Left renal cortex interstitium (tissue), 4 donors: ENCODE measurements around the gene SOWAHA. TPM values are rescaled to one million over a fixed set of nuclear protein-coding genes. Genes with fewer than 3 reads are reported as not detected.

Source experiments
- DNase-seq, 4 donors: peaks; one replicate each; pipeline ENCODE4 v3.0.0-alpha.2; 2013; ENCODE audit warnings: low read depth in 4 of 4, low spot score in 2 of 4, missing footprints in 1 of 4
- polyA plus RNA-seq, 4 donors: library from polyadenylated mRNA; unstranded; fragments of 120-200 nt; gene quantifications; one replicate each; pipeline ENCODE4 v1.2.1, GENCODE V29; 2013; ENCODE audit not compliant: insufficient read length in 4 of 4

Gene SOWAHA
- polyA plus RNA-seq, 4 donors: 4.5 to 5.1 (median 4.6) TPM

DNA sequence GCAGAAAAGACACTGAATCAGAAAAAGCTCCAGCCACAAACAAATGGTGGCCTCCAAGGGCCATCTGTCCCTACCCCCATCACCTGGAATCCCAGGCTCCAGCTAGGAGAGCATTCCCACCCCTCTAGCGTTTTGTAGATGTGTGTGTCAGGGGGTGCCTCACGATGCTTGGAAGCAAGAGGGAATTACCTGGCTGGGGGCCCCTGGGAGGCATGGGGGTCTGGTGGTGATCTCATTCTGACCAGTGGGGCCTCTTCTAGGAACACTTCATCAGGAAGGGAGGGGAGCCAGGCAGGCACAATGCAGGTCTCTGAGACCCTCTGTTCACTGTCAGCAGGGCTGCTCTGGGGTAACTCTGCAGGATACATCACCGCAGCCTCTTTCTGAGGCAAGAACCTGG is 11.3 kb downstream of the SOWAHA start:
- DNase-seq: no peak

DNA sequence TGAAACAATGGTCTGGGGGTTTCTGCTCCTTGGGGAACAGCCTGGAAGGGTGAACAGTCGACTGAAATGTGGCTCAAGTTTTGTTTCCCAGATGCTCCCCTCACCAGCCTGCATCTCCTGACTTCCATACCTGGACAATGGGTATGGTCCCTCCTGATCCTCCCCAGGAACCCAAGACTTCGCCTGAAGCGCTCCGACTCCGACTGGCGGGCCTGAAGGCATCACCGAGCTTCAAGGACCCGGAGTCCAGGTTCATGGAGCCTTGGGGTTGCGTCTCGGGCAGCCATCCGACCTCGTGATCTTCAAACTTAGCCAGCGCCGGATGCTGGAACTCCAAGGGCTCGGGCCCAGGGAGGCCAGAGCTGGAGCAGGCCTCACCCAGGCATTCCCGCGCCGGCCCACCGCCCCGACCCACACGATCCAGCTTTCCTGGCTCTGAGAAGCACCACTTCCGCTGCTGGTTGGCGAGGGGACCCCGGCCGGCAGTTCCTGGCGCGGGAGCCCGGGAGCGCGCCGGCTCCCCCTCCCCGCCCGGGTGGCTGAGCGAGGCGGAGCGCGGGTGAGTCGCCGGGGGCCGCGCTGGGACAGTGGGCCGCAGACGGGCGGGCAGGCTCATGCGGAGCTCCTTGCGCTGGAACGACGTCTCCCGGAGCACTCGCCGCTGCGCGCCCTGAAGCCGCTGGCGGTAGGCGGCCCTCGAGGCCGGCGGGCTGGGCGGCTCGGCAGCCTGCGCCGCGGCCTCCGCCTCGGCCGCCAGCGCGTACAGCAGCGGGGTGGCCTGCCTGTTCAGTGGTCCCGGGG is 12.1 kb downstream of the SOWAHA start:
- DNase-seq: no peak

DNA sequence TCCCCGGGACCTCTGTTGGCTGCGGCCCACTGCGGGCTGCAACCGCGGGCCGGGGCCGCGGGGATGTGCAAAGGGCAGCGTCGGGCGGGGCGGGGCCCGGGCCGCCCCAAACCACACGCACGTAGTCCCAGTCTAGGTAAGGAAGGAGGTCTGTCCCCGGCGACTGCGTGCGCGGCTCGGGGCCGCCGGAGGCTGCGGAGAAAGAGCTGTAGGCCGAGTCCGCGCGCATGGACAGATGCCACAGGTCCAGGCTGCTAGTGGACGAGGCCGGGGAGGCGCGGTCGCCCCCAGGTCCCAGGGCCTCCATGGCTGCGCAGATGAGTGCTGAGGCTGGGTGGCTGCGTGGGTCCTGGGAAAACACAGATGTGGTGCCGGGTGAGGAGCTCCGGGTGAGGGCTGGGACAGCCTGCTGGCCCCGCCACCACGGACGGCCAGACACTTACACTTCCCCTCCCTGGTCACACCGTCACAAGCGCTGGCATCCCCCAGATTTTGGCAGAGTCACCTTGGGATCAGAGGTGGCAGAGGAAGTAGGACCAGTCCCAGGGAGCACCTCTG is 12.8 kb downstream of the SOWAHA start:
- no peak for DNase-seq

DNA sequence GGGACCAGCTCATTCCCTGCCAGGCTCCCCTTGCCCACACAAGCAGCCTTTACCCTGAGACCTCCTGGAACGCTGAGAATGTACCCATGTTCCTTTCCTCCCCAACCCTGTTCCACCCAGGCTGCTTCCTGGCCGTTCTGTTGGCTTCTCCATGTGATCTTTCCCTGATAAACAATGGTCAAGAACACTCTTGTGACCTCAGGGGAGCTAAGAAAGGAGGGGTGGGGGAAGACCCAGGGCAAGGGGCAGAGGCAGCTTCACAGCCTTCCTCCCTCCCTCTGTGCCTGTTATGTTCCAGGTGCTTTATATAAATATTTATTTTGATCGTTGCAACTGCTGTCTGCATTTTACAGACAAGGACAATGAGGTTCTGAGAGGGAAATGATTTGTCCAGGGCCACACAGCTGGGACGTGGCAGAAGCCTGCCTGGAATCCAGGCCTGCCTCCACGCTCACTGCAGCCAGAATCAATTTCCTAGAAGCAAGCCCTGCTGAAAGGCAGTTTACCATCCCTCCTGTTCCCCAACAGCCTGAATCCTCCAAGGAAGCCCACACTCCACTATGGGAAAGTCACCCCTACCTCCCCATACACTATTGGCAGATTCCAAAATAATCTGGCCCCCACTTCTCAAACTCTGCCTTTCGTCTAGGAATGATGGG is 13.5 kb downstream of the SOWAHA start:
- DNase-seq: no peak

DNA sequence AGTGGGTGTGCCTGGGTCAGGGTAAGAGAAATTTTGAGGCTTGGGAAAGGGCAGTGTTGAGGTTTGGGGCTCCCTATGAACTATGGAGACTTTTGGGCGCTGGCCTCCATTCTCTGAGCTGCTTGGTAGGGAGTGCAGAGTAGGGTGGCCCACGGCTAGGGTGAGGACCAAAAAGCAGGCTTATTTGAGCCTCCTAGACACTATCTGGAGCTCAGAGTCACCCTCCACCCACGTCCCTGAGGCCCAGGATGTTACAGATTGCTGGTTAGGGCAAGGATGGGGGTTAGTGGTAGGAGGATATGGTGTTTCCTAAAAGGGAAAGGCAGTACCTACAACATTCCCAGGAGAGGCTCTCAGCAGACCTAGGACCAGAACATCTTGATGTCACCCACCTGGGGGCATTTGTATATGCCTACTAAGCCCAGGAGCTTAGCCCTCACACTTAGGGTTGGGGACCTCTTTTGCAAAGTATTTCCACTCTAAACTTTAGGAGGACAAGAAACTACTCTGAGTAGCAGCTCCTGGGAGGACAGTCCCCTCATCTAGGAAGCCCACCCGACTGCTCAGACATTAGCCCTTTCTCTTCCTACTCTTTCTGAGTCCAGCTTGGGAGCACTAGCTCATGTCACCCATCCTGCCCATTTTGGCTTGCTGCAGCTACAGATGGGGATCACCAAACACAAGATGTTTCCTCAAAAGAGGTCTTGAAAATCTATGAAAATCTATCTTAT is 15.0 kb downstream of the SOWAHA start:
- no peak for DNase-seq

DNA sequence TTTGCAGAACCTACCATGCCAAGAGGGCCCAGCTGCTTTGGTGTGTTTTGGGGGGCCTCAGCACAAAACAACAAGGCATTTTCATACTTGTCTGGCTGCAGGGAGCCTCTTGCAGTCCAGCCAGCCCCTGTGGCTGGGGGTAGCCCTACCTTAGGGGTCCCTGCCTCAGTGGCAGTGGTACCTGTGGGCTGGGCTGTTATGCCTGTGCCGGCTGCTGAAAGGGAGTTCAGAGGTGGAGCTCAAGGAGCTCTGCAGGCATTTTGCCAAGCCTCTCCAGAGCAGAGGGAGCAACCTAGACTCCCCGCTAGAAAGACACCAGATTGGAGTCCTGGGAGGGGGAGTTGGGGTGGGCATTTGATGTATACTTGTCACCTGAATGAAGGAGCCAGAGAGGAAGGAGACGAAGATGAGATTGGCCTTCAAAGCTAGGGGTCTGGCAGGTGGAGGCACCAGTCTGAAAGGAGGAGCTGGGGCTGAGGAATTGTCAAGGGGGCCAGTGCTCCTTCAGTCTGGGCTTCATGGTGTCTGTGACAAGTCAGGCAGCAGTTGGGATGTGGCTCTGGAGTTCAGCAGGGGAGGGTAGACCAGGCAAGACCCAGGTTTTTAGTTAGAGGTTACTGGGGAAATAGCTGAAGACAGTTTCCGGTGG is 15.9 kb downstream of the SOWAHA start:
- DNase-seq: no peak

DNA sequence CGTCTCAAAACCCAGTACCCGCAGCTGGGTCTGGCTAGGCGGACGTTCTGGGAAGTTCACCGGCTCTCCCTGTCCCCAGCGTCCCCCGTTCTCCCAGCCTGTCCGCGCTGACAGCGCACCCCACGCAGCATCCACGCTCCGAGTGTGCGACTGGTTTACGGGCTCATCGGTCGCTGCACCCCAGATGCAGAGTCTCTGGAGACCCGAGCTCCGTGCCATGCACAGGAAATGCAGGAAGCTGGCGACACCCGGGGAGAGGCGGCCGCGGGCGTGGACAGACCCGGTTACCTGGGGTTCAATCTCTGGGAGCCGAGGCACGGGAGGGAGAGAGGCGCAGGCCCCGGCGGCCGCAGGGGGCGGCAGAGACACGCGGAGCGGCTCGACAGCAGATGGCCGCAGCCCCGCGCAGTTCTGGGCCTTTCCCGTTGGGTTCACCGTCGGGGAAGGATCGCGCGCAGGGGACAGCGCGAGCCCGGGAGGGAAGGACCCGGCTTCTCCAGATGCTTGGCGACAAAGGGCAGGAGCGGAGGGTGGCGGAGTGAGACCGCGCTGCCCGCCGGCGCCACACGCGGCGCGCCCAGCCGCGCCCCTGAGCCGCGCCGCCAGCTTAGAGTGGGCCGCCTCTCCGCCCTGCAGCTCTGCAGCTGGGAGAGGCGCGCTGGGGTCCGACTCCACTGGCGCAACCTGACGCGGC is 16.8 kb downstream of the SOWAHA start:
- DNase-seq: no peak

DNA sequence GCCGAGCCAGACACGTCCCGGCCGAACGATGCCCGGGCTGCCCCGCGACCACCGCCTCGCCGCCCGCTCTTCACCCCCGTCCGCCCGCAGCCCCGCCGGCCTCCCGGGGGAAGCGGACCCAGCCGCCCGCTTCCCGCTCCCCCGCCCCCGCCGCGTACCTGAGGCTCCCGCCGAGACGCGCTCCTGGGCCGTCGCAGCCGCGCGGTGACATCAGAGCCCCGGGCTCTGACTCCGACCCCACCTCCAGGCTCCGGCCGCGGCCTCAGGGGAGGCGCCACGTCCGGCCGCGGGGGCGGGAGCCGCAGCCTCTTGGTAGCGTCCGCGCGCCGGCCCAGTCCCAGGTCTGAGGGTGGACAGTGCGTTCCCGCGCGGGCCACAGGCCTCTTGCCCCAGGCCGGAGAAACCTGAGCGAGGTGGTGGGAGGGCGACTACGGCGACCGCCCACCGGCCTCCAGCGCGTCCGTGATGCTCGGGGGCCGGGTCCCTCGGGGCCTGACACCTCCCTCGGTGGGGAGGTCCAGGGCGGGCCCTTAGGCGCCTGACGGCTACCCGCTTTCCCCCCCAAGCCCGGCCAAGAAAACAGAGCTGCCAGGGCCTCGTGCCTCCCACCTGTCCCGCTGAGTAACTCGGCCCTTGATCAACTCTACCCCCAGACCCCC is 17.5 kb downstream of the SOWAHA start, which contains the start of gene SHROOM1:
Gene SHROOM1 (minus strand): TSS at position 212 of the 659 bp plus-strand sequence. CDS start 4,507 bp downstream, outside the sequence.
- no peak for DNase-seq

DNA sequence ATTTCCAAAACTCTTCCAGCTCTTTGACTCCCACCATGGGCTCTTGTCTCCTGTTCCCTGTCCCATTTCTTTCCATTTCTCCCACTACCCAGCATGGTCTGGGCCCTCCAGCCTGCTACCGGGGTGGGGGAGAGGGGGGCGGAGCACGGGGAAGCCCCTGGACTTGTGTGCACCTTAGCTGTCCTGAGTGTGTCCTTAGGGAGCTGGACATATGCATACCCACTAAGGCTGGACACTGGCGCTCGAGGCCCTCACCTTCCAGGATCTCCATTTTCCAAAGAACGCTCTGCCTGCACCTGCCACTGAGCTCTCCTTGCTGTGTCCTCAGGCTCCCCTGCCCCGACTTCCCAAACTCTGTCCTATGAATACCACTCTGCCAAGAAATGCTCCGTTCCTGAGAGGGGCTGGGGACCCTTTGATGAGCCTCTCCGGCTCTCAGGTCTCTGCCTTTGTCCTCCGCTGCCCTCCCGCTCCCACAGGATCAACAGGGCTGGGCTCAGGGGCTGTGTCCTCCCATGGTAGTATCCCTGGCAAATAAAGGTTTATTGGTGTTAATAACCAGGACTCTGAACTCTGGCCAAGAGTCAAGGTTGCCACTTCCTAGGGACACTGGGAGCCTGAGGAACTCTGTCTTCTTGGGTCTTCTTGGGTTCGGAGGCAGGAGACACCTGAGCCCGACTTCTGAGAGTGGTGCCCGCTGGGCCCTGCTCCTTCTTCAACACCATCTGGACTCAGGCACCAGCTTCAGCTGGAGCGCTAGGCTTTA is 18.2 kb downstream of the SOWAHA start:
- DNase-seq: no peak

DNA sequence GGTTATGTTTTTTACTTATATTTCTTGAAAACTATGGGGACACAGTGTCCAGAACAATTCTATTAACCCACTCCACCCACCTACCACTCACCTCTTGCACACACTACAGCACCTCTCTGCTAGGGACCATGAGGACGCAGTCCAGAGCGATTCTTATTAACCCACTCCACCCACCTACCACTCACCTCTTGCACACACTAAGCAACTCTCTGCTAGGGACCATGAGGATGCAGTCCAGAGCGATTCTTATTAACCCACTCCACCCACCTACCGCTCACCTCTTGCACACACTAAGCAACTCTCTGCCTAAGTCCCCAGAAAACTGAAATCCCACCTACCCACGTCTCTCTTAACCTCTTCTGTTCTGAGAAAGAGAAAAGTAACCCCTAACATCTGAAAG is 19.5 kb downstream of the SOWAHA start:
- no peak for DNase-seq

DNA sequence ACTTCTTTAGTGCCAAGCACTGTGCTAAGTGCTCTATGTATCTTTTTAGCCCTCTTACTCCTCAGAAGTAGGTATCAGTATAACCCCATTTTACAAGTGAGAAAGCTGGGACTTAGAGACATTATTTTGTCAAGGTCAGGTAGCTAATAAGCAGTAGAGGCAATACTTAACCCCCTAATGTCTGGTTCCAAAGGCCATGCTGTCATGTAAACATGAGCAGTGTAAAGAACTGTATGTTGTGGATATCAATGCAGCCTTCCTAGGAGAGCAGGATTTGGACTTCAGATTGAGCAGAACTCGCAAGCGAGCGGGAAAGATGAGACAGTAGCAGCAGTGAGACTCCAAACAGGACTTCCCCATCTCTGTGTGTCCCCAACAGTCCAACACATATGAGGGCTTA is 21.0 kb downstream of the SOWAHA start:
- no peak for DNase-seq

DNA sequence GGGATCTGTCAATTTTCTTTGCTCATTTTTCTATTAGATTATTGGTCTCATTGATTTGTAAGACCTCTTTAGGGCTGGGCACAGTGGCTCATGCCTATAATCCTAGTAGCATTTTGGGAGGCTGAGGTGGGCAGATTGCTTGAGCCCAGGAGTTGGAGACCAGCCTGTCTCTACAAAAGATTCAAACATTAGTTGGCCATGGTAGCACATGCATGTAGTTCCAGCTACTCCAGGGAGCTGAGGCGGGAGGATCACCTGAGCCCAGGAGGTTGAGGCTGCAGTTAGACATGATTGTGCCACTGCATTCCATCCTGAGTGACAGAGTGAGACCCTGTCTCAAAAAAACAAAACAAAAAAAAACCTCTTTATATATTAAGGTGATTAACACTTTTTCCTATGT is 23.8 kb downstream of the SOWAHA start:
- DNase-seq: no peak

DNA sequence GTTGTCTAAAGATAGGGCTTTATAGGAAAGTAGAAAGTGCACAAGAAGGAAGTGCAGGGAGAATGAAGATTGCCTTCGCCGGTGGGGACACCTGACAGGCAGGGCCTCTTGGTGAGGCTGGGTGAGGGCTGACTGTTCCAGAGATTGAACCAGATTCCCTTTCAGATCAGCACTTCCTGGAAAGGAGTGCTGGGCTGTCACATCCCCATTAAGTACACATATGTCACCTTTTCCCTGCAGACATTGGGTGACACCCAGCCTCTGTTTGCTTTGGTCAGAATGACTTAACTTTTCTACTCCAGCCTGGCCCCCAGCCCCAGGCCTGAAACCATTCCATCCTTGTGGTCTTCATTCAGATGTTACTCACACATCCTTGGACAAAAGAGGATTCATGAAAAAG is 24.8 kb downstream of the SOWAHA start:
- no peak for DNase-seq

DNA sequence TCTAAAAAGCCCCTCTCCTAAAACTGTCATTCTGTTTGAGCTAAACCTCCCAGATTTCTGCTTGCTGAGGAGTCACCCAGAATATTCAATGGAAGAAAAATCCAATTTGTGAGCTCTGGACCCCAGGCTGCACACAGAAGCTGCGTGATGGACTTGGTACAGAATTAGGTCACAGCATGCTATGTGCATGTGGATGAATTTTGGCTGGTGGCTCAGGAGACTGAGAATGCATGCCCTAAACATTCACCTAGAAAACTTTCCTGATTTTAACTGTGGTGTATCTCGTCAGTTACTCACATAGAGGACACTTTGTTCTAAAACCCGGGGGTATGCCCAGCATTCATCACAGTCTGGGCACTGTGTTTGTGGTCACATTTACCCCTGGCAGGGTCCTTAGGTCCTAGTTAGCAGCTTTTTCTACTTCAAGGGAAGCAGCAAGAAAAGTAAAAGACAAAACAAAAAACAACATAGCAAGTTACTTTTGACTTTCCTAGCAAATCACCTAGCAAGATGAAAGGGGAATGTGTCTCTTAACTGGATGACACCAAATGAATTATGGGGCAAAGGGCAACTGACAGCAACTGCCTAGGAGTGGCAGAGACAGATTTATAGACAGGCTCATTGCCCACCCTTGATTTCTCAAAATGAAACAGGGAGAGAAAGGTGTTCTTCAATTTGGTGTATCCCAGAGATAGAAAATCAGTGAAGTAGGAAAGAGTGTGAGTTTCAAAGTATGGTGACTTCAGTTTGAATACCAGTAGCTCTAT is 25.6 kb downstream of the SOWAHA start:
- no peak for DNase-seq

DNA sequence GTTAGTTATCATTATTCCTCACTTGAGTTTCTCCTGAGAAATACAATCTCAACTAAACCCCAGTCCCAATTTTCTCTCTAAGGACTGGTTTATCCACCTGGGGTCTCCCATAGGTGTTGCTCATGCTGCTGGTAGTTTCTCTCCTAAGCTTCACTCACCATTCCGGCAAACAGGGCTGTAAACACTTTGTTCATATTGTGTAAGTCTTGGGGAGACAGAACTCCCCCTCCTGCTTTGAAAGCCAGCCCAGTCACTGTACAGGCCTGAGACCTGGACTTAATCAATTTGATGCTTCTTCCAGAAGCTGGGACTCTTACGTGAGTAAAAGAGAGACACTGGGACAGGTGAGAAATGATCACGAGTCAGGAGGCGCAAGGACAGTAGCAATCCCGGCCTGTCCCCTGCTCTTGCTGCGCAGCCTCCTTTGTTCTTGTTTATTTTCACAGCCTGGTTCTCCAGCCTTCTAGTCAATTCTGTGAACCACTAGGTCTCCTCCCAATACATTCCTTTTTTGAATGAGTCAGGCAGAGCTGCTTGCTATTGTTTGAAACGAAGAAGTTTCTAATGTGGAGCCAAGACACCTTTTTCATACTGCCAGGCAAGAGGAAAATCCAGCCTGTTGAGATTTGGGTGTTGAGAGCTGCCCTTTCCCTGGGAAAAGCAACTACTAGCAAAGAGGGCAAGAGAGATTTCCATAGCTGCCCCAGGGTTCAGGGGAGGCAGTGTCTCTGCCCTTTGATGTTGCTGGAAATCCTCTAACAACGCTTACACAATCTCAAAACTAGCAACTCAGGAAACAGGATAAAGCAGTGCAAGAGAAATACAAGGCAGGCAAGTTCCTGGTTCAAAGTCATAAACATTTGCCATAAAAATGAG is 26.6 kb downstream of the SOWAHA start:
- DNase-seq: no peak

DNA sequence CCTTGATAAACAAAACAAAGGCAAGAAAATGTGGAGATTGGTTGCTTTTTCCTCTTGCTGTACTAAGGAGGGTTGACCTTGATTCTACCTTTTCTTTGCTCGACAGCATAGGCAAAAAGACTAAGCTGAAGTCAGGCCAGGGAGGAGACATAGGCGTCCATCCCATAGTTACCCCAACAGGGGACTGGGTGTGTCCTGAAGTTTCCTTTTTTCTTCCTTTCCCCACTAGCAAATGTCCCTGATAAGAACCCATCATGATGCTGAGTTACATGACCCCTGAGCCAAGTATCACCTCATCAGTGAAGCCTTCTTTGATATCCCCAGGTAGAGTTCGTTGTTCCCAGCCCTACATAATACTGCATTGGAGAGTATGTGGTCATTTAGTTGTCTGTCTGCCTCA is 27.2 kb downstream of the SOWAHA start:
- no peak for DNase-seq

DNA sequence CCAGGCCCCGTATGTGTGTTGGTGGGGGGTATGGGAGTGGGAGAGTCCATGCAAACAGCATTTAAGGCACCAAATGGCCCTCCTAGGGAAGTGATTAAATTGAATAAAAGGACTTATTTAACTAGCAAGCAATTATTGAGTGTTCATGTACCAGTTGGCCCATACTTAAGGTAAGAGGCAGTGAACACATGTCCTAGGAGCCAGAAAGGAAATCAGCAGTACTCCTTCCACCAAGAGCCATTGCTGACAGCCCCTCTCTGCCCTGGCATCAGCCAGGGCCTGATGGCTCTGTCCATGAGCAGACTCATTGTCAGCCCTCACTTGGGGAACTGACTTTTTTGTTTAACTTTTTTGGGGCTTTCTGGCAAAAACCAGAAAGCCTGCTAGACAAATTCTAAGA is 27.8 kb downstream of the SOWAHA start:
- DNase-seq: no peak
